ENCODE measurements around the gene CAVIN3. TPM values are rescaled to one million over a fixed set of nuclear protein-coding genes. Genes with fewer than 3 reads are reported as not detected.
A peak's percentile ranks its signal among the peaks of the same experiment; 100 is the strongest.

Gene CAVIN3
- total RNA-seq, 4 donors from 2014 or later, result 172 to 298 (median 264) TPM

- Histone ChIP-seq H3K27me3 (no peaks in the 10 kb centered on the region), H3K36me3 (peaks cover 0 to 49% (median 7%) of the 10 kb centered on the region in 4 donors), H3K9me3 (no peaks in the 10 kb centered on the region), H3K4me3 (no peak overlapping the region), H3K4me1 (peaks cover 8 to 19% (median 12%) of the 10 kb centered on the region in 4 donors), H3K27ac (replicated peaks in 1 of 4) (no peak overlapping the region)
- 96% methylated on average over 5 of the region's 5 CpGs for whole genome bisulfite sequencing
- TF ChIP-seq POLR2A (IDR thresholded peaks at IDR 0.05; ENCODE audit: low read depth) (no peak), EP300 (IDR thresholded peaks at IDR 0.05) (no peak), POLR2AphosphoS5 (IDR thresholded peaks at IDR 0.05) (no peak)
- TF ChIP-seq, protein P1, sequence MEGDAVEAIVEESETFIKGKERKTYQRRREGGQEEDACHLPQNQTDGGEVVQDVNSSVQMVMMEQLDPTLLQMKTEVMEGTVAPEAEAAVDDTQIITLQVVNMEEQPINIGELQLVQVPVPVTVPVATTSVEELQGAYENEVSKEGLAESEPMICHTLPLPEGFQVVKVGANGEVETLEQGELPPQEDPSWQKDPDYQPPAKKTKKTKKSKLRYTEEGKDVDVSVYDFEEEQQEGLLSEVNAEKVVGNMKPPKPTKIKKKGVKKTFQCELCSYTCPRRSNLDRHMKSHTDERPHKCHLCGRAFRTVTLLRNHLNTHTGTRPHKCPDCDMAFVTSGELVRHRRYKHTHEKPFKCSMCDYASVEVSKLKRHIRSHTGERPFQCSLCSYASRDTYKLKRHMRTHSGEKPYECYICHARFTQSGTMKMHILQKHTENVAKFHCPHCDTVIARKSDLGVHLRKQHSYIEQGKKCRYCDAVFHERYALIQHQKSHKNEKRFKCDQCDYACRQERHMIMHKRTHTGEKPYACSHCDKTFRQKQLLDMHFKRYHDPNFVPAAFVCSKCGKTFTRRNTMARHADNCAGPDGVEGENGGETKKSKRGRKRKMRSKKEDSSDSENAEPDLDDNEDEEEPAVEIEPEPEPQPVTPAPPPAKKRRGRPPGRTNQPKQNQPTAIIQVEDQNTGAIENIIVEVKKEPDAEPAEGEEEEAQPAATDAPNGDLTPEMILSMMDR (IDR thresholded peaks at IDR 0.05), result no peak
- intact Hi-C loops (cut with DNase I), result no loop called here
- no peak for DNase-seq (ENCODE audit: extremely low spot score)
Measured at GRCh38 chr11:6332066-6332465, 11.8 kb upstream of the CAVIN3 start.

DNA sequence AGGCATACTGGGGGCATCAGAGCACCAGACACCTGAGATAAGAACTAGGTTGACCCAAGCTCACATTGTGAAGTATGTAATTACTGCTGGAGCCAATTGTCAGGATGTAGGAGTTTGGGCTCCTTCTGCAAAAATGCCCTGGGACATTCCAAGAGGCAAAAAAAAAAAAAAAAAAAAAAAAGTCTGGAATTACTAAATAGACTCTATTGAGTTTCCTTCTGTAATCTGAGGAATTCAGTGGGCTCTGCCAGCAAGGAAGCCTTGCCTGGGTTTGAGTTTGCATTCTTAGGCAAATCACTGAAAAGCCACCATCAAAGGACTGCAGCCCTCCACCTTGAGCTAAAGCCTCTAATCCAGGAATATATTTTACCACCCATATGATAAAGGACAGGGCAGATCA, 8.0 kb upstream of the CAVIN3 start:
- H3K27ac ChIP-seq (replicated peaks in 1 of 4), result no peak overlapping the region
- no peaks in the 10 kb centered on the region for H3K9me3 ChIP-seq
- no peaks in the 10 kb centered on the region for H3K27me3 ChIP-seq
- intact Hi-C loops (cut with DNase I), result no loop called here
- TF ChIP-seq POLR2AphosphoS5 (IDR thresholded peaks at IDR 0.05), result no peak
- no peak overlapping the region for H3K4me3 ChIP-seq
- peaks cover 0 to 33% (median 4%) of the 10 kb centered on the region in 4 donors for H3K36me3 ChIP-seq
- no peak for DNase-seq (ENCODE audit: extremely low spot score)
- peaks cover 4 to 13% (median 11%) of the 10 kb centered on the region in 4 donors for H3K4me1 ChIP-seq

- H3K36me3 ChIP-seq, result peaks cover 0 to 33% (median 4%) of the 10 kb centered on the region in 4 donors
- no peak overlapping the region for H3K27ac ChIP-seq (replicated peaks in 1 of 4)
- intact Hi-C loops (cut with DNase I), result no loop called here
- no peak overlapping the region for H3K4me3 ChIP-seq
- DNase-seq (ENCODE audit: extremely low spot score), result no peak
- no peaks in the 10 kb centered on the region for H3K27me3 ChIP-seq
- no peak for TF ChIP-seq POLR2AphosphoS5 (IDR thresholded peaks at IDR 0.05)
- TF ChIP-seq, protein P1 (IDR thresholded peaks at IDR 0.05), result no peak
- no peak for TF ChIP-seq POLR2A (IDR thresholded peaks at IDR 0.05; ENCODE audit: low read depth)
- no peak for TF ChIP-seq EP300 (IDR thresholded peaks at IDR 0.05)
- peaks cover 0 to 12% (median 11%) of the 10 kb centered on the region in 4 donors for H3K4me1 ChIP-seq
- H3K9me3 ChIP-seq, result no peaks in the 10 kb centered on the region
Measured at GRCh38 chr11:6327806-6328205, 7.5 kb upstream of the CAVIN3 start.

- no peaks in the 10 kb centered on the region for H3K9me3 ChIP-seq
- H3K27me3 ChIP-seq, result no peaks in the 10 kb centered on the region
- peaks cover 0 to 33% (median 4%) of the 10 kb centered on the region in 4 donors for H3K36me3 ChIP-seq
- peaks cover 7 to 20% (median 16%) of the 10 kb centered on the region in 4 donors for H3K4me1 ChIP-seq
- intact Hi-C loops (cut with DNase I), result no loop called here
- H3K4me3 ChIP-seq, result no peak overlapping the region
- peak overlapping the region in 1 of 4 donors; percentile 10 for H3K27ac ChIP-seq (replicated peaks in 1 of 4)
- TF ChIP-seq POLR2A (IDR thresholded peaks at IDR 0.05; ENCODE audit: low read depth) (no peak), EP300 (IDR thresholded peaks at IDR 0.05) (no peak), POLR2AphosphoS5 (IDR thresholded peaks at IDR 0.05) (no peak)
- TF ChIP-seq, protein P1 (IDR thresholded peaks at IDR 0.05), result no peak
- 93% methylated on average over 2 of the region's 2 CpGs for WGBS
- DNase-seq (ENCODE audit: extremely low spot score), result no peak
Measured at GRCh38 chr11:6326985-6327384, 6.7 kb upstream of the CAVIN3 start.

GRCh38 chr11:6326303-6326702, 6.0 kb upstream of the CAVIN3 start:
- no peak for TF ChIP-seq POLR2AphosphoS5 (IDR thresholded peaks at IDR 0.05)
- TF ChIP-seq EP300 (IDR thresholded peaks at IDR 0.05), result no peak
- TF ChIP-seq, protein P1 (IDR thresholded peaks at IDR 0.05), result no peak
- no peak for TF ChIP-seq POLR2A (IDR thresholded peaks at IDR 0.05; ENCODE audit: low read depth)
- intact Hi-C loops (cut with DNase I), result no loop called here
- H3K9me3 ChIP-seq, result no peaks in the 10 kb centered on the region
- H3K4me1 ChIP-seq, result peaks cover 14 to 27% (median 23%) of the 10 kb centered on the region in 4 donors
- peaks cover 0 to 26% (median 4%) of the 10 kb centered on the region in 4 donors for H3K36me3 ChIP-seq
- no peak for DNase-seq (ENCODE audit: extremely low spot score)
- H3K27ac ChIP-seq (replicated peaks in 1 of 4), result peak overlapping the region in 1 of 4 donors; percentile 10
- no peaks in the 10 kb centered on the region for H3K27me3 ChIP-seq
- H3K4me3 ChIP-seq, result no peak overlapping the region
